Aorta (tissue), 5 donors: ENCODE results near the gene VAV3. TPM values are rescaled to one million over a fixed set of nuclear protein-coding genes. Genes with fewer than 3 reads are reported as not detected.
A peak's percentile ranks its signal among the peaks of the same experiment; 100 is the strongest.

Source experiments
- ATAC-seq: fragments of 200-7000 bp; cut with Tn5 transposase; one replicate; pipeline ENCODE4 v1.9.1; 2022; ENCODE audit warnings: moderate library complexity; ENCODE audit not compliant: low FRiP score
- DNase-seq, 2 donors: peaks; one replicate each; pipeline ENCODE4 v3.0.0-alpha.2; 2020
- H3K27ac ChIP-seq, 2 donors: one replicate each; pipeline ENCODE4 v1.5.1; 2013; ENCODE audit warnings: low read length in 2 of 2, mild to moderate bottlenecking in 2 of 2, moderate library complexity in 2 of 2, control low read depth in 1 of 2, inconsistent platforms in 1 of 2, low read depth in 1 of 2
- H3K27me3 ChIP-seq, 2 donors: one replicate each; pipeline ENCODE4 v1.6.1; 2013; ENCODE audit warnings: control low read depth in 1 of 2, low read length in 1 of 2, mild to moderate bottlenecking in 1 of 2, moderate library complexity in 1 of 2; ENCODE audit not compliant: insufficient read depth in 2 of 2, control insufficient read depth in 1 of 2
- H3K36me3 ChIP-seq, 2 donors: one replicate each; pipeline ENCODE4 v1.6.1; 2013; ENCODE audit warnings: control low read depth in 1 of 2, low read length in 1 of 2, mild to moderate bottlenecking in 1 of 2; ENCODE audit not compliant: insufficient read depth in 2 of 2, control insufficient read depth in 1 of 2
- H3K4me1 ChIP-seq, 2 donors: one replicate each; pipeline ENCODE4 v1.6.1; 2013; ENCODE audit warnings: low read length in 2 of 2, control low read depth in 1 of 2, mild to moderate bottlenecking in 1 of 2, moderate library complexity in 1 of 2; ENCODE audit not compliant: insufficient read depth in 2 of 2, control insufficient read depth in 1 of 2
- H3K4me3 ChIP-seq, 2 donors: one replicate each; pipeline ENCODE4 v1.5.1; 2013; ENCODE audit warnings: low read length in 2 of 2, control low read depth in 1 of 2, mild to moderate bottlenecking in 1 of 2
- H3K9me3 ChIP-seq: one replicate; pipeline ENCODE4 v1.6.1; 2013; ENCODE audit warnings: mild to moderate bottlenecking, low read length; ENCODE audit not compliant: control insufficient read depth
- WGBS, 2 donors: extraction: QIAGEN DNeasy Blood & Tissue Kit; methylation state at CpG; one replicate each; pipeline ENCODE4 v1.1.7; 2013; 5-methylcytosine and 5-hydroxymethylcytosine counted together
- intact Hi-C, 2 donors: fragments of 100-400 bp; cut with DNase I; formaldehyde crosslinking; loops; one replicate each; pipeline versions ENCODE4 v1.14.2 to v1.15.0; 2022
- polyA plus RNA-seq, 2 donors: library from polyadenylated mRNA; stranded (reverse); fragments of 200-250 nt; gene quantifications; one replicate each; pipeline ENCODE4 v1.2.3, GENCODE V29; 2013
- total RNA-seq, 2 donors: library from RNA; stranded (reverse); fragmentation: NEBNext Ultra II Directional; extraction: Animal tissue kit (Norgen Biotek cat#: 25700); gene quantifications; one replicate each; pipeline ENCODE4 v1.2.1, GENCODE V29; 2021
- donor health status: healthy with polysubstance abuse.
- donor health status: Bipolar disorder and iron deficiency.
- donor health status: DM: no; HTN: no; CAD: no.
- donor health status: DM: no; HTN: no; CAD: no.
- donor health status: DM: yes; HTN: yes; CAD: no.

VAV3 gene
- total and polyA plus RNA-seq, 4 donors = 0.33 to 8.8 (median 4.7) TPM

DNA sequence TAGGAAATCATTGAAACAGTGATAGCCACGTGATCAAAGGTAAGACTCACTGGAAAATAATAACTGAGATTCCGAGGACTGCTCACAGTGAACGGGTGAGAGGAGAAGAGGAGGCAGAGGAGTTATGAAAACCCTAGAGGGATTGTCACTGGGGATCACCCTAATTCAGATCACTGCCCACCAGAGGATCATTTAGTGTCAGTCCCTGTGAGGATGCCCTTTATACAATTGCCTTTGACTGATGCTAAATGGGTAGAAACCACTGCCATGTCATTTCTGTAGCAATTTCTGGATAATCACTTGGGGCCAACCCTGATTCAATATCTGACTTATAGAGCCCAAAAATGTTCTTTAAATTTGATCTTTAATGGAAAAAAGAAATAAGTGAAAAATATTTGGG, 14.1 kb upstream of the VAV3 start:
- H3K27ac ChIP-seq = no peak overlapping the region
- no peaks in the 10 kb centered on the region for H3K27me3 ChIP-seq
- ATAC-seq (no peak), DNase-seq (no peak)
- intact Hi-C loops = no loop called here
- 79 to 84% methylated on average over 3 of the region's 3 CpGs for WGBS, 2 donors
- H3K36me3 ChIP-seq = no peaks in the 10 kb centered on the region
- H3K4me1 ChIP-seq = no peaks in the 10 kb centered on the region
- H3K9me3 ChIP-seq = no peaks in the 10 kb centered on the region
- no peak overlapping the region for H3K4me3 ChIP-seq

- ATAC-seq (no peak), DNase-seq (no peak)
- WGBS, 2 donors = 42 to 64% methylated on average over 3 of the region's 3 CpGs
- H3K9me3 ChIP-seq = no peaks in the 10 kb centered on the region
- no peaks in the 10 kb centered on the region for H3K4me1 ChIP-seq
- no peak overlapping the region for H3K27ac ChIP-seq
- no peaks in the 10 kb centered on the region for H3K27me3 ChIP-seq
- intact Hi-C loops = no loop called here
- H3K4me3 ChIP-seq = no peak overlapping the region
- H3K36me3 ChIP-seq = no peaks in the 10 kb centered on the region
These were observed 11.9 kb upstream of the VAV3 start for GRCh38 chr1:107976836-107977235.

DNA sequence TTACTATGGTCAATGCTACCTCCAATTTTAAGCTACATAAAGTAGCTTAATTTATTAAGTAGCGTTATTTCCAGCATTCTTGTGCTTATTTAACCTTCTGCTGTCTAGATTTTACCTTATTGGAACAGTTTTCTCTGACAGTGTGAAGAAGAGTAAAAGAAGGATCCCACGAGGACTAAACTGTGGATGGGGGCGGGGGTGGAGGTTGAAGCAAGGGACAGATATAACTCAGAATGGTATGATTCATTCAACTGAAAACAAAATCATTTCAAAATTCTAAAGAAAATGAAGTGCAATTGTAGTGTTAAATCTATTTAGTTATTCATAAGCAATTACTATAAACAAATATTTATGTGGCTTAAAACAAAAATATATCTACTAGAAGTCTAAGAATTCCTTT, 11.5 kb upstream of the VAV3 start:
- Histone ChIP-seq H3K27me3 (no peaks in the 10 kb centered on the region), H3K4me3 (no peak overlapping the region), H3K4me1 (no peaks in the 10 kb centered on the region), H3K27ac (no peak overlapping the region), H3K36me3 (no peaks in the 10 kb centered on the region), H3K9me3 (no peaks in the 10 kb centered on the region)
- WGBS, 2 donors = 62 to 71% methylated on average over 3 of the region's 3 CpGs
- DNase-seq = no peak
- intact Hi-C loops = no loop called here
- ATAC-seq = no peak

DNA sequence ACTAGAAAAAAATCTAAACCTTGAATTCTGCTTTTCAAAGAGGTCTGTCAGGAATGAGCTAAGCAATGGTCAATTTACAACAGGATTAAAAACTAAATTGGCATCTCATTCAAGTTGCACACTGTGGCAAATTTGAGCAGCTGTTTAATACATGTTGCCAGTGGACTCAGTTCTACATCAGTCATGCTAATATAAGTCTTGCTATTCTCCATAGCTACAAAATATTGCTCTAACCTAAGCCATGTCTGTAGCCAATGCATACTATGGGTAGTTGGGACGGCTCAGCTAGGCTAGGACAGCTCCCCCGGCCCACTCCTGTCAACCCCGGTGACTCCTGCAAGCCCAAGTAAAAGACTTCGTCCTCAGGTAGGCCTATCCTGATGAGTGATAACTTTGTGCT, 10.9 kb upstream of the VAV3 start:
- no peaks in the 10 kb centered on the region for H3K27me3 ChIP-seq
- H3K27ac ChIP-seq = no peak overlapping the region
- no peak for DNase-seq
- ATAC-seq = no peak
- H3K4me3 ChIP-seq = no peak overlapping the region
- intact Hi-C loops = no loop called here
- no peaks in the 10 kb centered on the region for H3K36me3 ChIP-seq
- no peaks in the 10 kb centered on the region for H3K4me1 ChIP-seq
- WGBS, 2 donors = 89 to 90% methylated on average over 4 of the region's 4 CpGs
- no peaks in the 10 kb centered on the region for H3K9me3 ChIP-seq

DNA sequence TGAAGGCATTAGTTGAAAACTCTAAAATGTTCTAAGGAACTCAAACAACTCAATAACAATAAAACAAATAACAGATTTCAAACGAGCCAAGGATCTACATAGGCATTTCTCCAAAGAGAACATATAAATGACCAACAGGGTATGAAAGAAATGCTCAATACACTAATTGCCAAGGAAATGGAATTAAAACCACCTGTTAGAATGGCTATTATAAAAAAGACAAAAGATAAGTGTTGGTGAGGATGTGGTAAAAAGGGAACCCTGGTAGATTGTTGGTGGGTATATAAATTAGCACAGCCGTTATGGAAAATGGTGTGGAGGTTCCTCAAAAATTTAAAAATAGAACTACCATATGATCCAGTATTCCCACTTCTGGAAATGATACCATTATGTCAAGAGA, 9.1 kb upstream of the VAV3 start:
- Histone ChIP-seq H3K36me3 (no peaks in the 10 kb centered on the region), H3K9me3 (no peaks in the 10 kb centered on the region), H3K4me1 (no peaks in the 10 kb centered on the region), H3K4me3 (no peak overlapping the region), H3K27me3 (no peaks in the 10 kb centered on the region), H3K27ac (no peak overlapping the region)
- DNase-seq (no peak), ATAC-seq (no peak)
- WGBS, 2 donors = 21 to 24% methylated on average over 2 of the region's 2 CpGs
- intact Hi-C loops = no loop called here

DNA sequence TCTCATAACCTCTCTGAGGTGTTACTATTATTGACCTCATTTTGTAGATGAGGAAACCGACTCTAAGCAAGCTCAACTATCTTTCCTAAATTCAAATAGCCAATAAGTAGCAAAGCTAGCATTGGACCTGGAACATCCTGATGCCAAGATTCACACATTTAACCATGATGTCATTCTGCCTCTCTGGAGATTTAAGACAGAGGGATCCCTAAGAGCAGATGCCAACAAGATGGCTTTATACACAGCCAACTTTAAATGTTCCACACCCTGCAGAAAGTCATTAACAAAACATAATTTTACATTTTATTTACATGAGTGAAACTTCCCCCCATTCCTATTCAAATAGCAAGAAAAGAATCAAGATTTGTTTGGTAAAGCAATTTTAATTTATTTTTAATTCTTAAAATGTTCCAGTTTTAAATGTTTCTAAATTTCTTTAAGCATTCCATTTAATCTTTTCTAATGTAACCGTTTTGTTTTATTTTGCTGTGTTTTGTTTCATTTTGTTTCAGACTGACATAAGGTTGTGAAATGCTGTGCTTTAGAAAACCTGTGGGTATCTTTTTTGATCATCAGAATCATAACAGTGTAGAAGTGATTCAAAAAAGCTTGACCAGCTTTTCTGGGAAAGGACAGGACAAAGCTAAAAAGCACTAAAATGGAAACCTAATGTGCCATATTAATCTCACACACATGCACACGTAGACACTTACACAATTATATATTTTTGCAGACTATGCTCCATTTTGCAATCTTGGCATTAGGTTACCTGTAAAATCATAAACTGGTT, 7.6 kb upstream of the VAV3 start:
- no peaks in the 10 kb centered on the region for H3K36me3 ChIP-seq
- no peak for ATAC-seq
- H3K9me3 ChIP-seq = no peaks in the 10 kb centered on the region
- WGBS, 2 donors = 45 to 47% methylated on average over 3 of the region's 3 CpGs
- H3K4me1 ChIP-seq = no peaks in the 10 kb centered on the region
- no peak for DNase-seq
- no peak overlapping the region for H3K4me3 ChIP-seq
- no peaks in the 10 kb centered on the region for H3K27me3 ChIP-seq
- intact Hi-C loops = no loop called here
- H3K27ac ChIP-seq = no peak overlapping the region

GRCh38 chr1:107966550-107966949, 1.6 kb upstream of the VAV3 start:
- Histone ChIP-seq H3K4me1 (no peaks in the 10 kb centered on the region), H3K36me3 (no peaks in the 10 kb centered on the region), H3K9me3 (no peaks in the 10 kb centered on the region), H3K27ac (no peak overlapping the region), H3K4me3 (no peak overlapping the region), H3K27me3 (no peaks in the 10 kb centered on the region)
- ATAC-seq = no peak
- DNase-seq = no peak
- intact Hi-C loops = no loop called here
- 93 to 94% methylated on average over 8 of the region's 8 CpGs for WGBS, 2 donors

DNA sequence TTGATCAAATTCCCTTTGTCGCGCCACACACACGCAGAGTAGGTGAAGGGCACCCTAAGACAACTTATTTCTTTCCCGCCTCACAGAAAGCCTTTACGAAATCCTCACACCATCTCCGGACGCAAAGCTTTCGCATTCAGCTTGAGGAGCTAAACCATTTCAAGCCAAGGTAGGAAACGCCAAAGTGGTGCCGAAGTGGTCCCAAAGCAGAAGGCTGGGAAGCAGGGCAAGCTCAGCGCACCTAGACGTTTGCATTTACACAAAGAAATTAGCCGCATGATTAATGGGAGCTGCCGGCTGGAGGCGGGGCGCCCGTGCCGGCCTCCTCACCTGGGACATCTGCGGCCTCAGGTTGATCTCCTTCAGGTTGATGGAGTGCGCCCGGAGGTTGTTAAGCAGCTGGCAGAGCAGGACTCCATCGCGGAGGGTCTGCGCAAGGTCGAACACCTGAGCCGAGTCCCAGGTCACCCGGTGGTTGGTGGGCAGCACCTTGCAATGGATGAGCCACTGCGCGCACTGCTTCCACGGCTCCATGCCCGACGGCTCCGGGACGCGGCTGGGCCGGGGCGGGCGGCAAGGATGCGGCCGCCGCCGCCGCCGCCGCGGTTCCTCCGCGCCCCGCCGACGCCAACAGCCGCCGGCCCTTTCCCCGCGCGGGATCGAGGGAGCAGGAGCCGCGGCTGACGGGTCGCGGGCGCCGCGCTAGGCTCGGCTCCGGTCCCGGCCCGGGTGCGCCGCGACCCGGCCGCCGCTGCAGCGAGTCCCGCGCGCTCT, 457 bp downstream of the VAV3 start:
- H3K9me3 ChIP-seq = no peaks in the 10 kb centered on the region
- H3K27me3 ChIP-seq = no peaks in the 10 kb centered on the region
- DNase-seq (peak; percentile 49 to 75), ATAC-seq (peak; percentile 8)
- intact Hi-C loops = no loop called here
- no peaks in the 10 kb centered on the region for H3K36me3 ChIP-seq
- H3K4me3 ChIP-seq = peak overlapping the region in 1 of 2 donors; percentile 18
- no peak overlapping the region for H3K27ac ChIP-seq
- 1 to 3% methylated on average over 35 to 79 of the region's 79 CpGs for WGBS, 2 donors
- H3K4me1 ChIP-seq = no peaks in the 10 kb centered on the region
